Chondrocyte (in vitro differentiated cells): ENCODE data around the gene NUDT4. TPM values are rescaled to one million over a fixed set of nuclear protein-coding genes. Genes with fewer than 3 reads are reported as not detected.

Source experiments
- DNase-seq: peaks from one replicate; pipeline ENCODE4 v3.0.0; 2021; ENCODE audit warnings: mixed read lengths, low spot score
- H3K27ac Mint-ChIP-seq: one replicate; pipeline ENCODE4 v1.8.0; 2021; ENCODE audit warnings: mild to moderate bottlenecking, moderate library complexity, mixed read lengths; ENCODE audit not compliant: unreplicated experiment
- H3K27me3 Mint-ChIP-seq: 2 replicates; pipeline ENCODE4 v1.8.0; 2021; ENCODE audit warnings: low read depth, mixed read lengths
- H3K36me3 Mint-ChIP-seq: 2 replicates; pipeline ENCODE4 v1.8.0; 2021; ENCODE audit warnings: low read depth, mixed read lengths
- H3K4me1 Mint-ChIP-seq: 2 replicates; pipeline ENCODE4 v1.8.0; 2021; ENCODE audit warnings: low read depth, mild to moderate bottlenecking, mixed read lengths
- H3K4me3 Mint-ChIP-seq: one replicate; pipeline ENCODE4 v1.8.0; 2021; ENCODE audit warnings: mild to moderate bottlenecking, moderate library complexity, mixed read lengths; ENCODE audit not compliant: unreplicated experiment
- H3K9me3 Mint-ChIP-seq: 2 replicates; pipeline ENCODE4 v1.8.0; 2021; ENCODE audit warnings: low read depth, mixed read lengths
- CTCF ChIP-seq: fragments of 200-600 bp; sonication (generic); IDR thresholded peaks from 2 replicates; pipeline ENCODE4 v1.5.0; 2021; ENCODE audit warnings: antibody characterized with exemption, mild to moderate bottlenecking, moderate library complexity
- total RNA-seq: library from RNA; stranded (reverse); gene quantifications from 3 replicates; pipeline ENCODE4 v1.2.1, GENCODE V29; 2021

Gene NUDT4
- total RNA-seq, 1 donor from 2014 or later, result 69.0 TPM

- Mint-ChIP-seq H3K9me3 (no peaks in the 10 kb centered on the region), H3K4me1 (peaks cover 59% of the 10 kb centered on the region), H3K27me3 (no peaks in the 10 kb centered on the region), H3K36me3 (peaks cover 2% of the 10 kb centered on the region), H3K27ac (no peak overlapping the region), H3K4me3 (no peak overlapping the region)
- TF ChIP-seq CTCF, result no peak
- no peak for DNase-seq
These were observed 40.3 kb downstream of the NUDT4 start for GRCh38 chr12:93417967-93418480.

GRCh38 chr12:93419388-93420034 is 41.8 kb downstream of the NUDT4 start:
- Mint-ChIP-seq H3K27ac (no peak overlapping the region), H3K36me3 (peaks cover under 1% of the 10 kb centered on the region), H3K9me3 (no peaks in the 10 kb centered on the region), H3K27me3 (no peaks in the 10 kb centered on the region), H3K4me1 (peaks cover 64% of the 10 kb centered on the region), H3K4me3 (no peak overlapping the region)
- TF ChIP-seq CTCF, result peak; percentile 88
- DNase-seq, result no peak

GRCh38 chr12:93422050-93422449 is 44.3 kb downstream of the NUDT4 start:
- no peak for TF ChIP-seq CTCF
- H3K27me3 Mint-ChIP-seq, result no peaks in the 10 kb centered on the region
- no peak for DNase-seq
- no peak overlapping the region for H3K4me3 Mint-ChIP-seq
- peak overlapping the region; percentile 17 for H3K27ac Mint-ChIP-seq
- H3K9me3 Mint-ChIP-seq, result no peaks in the 10 kb centered on the region
- no peaks in the 10 kb centered on the region for H3K36me3 Mint-ChIP-seq
- H3K4me1 Mint-ChIP-seq, result peaks cover 61% of the 10 kb centered on the region

GRCh38 chr12:93425736-93426411 is 48.1 kb downstream of the NUDT4 start:
- Mint-ChIP-seq H3K27me3 (no peaks in the 10 kb centered on the region), H3K4me1 (peaks cover 72% of the 10 kb centered on the region), H3K9me3 (no peaks in the 10 kb centered on the region), H3K4me3 (no peak overlapping the region), H3K27ac (peak overlapping the region; percentile 51), H3K36me3 (no peaks in the 10 kb centered on the region)
- TF ChIP-seq CTCF, result no peak
- no peak for DNase-seq

- H3K9me3 Mint-ChIP-seq, result no peaks in the 10 kb centered on the region
- H3K4me3 Mint-ChIP-seq, result no peak overlapping the region
- no peaks in the 10 kb centered on the region for H3K27me3 Mint-ChIP-seq
- DNase-seq, result no peak
- no peaks in the 10 kb centered on the region for H3K36me3 Mint-ChIP-seq
- peaks cover 77% of the 10 kb centered on the region for H3K4me1 Mint-ChIP-seq
- no peak for TF ChIP-seq CTCF
- H3K27ac Mint-ChIP-seq, result peak overlapping the region; percentile 51
These were observed 48.7 kb downstream of the NUDT4 start for GRCh38 chr12:93426412-93426805.
